NCI-H2196 (cell line): ENCODE results near the gene MATCAP1.
A peak's percentile ranks its signal among the peaks of the same experiment; 100 is the strongest.

ENCODE experiments used
- DNase-seq: peaks from one replicate; lab custom pipeline; 2025; ENCODE audit not compliant: unreplicated experiment; lab: John Stamatoyannopoulos, UW

The MATCAP1 gene

DNA sequence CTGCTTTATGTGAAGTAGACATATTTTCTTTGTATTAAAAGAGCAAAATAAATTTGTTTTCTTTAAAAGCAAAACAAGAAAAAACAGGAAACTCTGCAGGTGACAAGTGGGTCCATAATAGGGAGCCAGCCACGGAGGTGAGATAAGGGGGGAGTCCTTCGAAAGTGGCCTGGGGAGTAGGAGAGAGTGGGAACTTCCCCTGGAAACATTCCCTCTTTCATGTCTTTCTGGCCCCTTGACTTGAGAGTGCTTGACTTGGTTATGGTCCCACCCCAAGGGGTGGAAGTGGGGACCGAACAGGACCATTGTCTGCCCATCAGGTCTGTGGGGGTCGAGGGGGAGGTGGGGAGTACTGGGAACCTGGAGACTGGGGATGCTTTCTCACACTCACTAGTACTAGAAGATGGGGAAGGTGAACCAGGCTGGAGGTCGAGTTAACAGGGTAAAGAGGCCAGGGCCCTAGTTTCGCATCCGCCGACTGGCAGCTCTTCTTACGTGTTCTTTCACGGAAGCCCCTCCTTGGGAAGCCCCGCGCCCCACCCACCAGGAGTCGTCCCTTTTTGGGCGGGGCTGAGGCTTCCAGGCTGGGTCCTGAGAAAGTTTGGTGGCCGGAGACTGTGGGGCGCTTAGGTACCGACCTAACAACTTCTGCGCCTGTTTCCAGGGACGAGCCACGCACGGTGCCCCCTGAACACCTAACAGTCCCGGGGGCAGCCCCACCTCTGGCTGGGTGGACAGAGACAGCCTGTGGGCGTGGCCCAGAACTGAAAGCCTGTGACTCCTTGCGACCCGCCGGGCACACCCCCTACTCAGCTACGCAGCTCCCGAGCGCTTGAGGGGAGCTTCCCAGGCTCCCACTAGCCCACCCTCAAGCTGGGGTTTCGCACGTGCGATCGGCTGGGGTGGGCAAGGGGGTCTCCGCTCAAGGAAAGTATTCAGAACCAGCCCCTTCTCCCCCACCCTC is 24.8 kb downstream of the MATCAP1 start:
- DNase-seq, result no peak

DNA sequence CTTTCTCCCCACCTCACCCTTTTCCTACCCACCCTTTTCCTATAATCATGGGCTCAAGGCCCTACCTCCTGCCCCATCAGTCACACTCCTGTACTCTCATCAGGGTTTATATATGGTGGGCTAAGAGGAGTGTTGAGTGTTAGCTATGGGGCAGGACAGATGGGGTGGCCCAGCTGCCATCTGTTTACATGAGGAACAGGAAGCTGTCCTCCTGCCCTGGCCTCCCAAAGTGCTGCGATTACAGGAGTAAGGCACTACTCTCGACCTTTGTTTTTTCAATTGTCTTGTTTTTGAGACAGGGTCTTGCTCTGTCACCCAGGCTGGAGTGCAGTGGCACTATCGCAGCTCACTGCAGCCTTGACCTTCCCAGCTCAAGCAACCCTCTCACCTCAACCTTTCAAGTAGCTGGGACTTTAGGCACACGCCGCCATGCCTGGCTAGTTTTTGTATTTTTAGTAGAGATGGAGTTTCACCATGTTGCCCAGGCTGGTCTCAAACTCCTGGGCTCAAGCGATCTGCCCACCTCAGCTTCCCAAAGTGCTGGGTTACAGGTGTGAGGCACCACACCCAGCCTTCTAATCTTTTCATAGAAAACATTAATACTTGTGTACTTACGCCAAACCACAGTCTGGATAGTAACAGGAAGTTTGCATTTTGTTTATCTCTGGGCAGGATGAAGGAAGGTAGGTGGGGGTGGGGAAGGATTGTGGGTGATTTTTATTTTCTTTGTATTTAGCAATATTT is 25.7 kb downstream of the MATCAP1 start:
- DNase-seq, result no peak

DNA sequence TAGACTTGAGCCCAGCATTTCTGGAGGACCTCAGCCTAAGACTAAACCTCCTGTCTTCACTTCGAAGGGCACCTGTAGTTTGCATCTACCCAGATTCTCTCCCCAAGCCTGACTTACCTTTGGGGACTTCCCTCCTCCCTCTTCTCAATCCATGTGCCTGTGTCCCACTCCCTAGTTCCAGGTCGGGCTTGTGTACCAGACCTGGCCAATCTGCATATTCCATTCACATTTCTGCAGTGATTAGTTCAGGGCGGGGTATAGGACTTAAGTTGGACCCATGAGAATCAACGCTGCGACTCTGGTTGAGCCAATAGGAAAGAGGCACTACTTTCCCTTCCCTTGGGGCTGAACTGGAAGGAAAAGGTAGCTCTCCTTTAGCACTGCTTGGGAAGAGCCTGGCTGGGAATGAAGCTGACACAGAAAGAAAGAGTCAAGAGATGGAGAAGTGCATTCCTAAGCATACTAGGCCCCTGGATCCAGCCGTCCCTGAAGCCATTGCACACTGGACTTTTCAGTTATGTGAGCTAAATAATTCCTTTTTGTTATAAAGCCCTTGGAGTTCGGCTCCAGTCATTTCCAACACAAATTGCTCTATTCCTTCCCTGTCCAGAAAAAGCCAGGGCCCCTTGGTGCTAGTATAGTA is 26.5 kb downstream of the MATCAP1 start:
- DNase-seq, result no peak

DNA sequence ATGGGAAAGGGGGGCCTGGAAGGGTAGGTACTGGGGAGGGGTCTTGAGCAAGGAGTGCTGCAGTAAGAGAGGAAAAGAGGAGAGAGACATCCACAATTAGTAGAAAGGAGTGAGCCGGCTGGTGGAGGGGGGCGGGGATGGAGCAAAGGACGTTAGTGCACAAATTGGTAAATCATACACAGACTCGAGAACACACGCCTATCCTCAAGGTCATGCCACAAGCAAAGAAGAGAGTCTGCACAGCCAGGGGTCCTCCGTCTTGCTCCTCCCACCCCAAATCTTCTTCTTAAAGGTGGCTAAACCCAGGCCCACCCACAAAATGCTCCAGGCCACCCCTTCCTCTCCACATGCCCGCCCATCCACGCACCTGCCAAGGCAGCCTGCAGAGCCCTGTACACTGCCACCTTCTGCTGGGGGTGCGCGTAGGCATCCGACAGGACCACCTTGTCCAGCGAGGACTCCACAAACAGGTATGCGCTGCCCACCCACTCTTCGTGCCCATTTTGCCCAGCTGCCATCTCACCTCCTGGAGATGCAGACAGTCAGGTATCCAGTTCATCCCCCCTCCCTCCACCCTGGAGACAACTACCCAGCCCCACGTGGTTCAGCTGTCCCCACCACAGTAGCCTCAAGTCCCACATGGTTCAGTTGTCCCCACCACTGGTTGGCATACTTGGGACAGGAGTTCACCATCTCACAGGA is 27.5 kb downstream of the MATCAP1 start:
- no peak for DNase-seq

DNA sequence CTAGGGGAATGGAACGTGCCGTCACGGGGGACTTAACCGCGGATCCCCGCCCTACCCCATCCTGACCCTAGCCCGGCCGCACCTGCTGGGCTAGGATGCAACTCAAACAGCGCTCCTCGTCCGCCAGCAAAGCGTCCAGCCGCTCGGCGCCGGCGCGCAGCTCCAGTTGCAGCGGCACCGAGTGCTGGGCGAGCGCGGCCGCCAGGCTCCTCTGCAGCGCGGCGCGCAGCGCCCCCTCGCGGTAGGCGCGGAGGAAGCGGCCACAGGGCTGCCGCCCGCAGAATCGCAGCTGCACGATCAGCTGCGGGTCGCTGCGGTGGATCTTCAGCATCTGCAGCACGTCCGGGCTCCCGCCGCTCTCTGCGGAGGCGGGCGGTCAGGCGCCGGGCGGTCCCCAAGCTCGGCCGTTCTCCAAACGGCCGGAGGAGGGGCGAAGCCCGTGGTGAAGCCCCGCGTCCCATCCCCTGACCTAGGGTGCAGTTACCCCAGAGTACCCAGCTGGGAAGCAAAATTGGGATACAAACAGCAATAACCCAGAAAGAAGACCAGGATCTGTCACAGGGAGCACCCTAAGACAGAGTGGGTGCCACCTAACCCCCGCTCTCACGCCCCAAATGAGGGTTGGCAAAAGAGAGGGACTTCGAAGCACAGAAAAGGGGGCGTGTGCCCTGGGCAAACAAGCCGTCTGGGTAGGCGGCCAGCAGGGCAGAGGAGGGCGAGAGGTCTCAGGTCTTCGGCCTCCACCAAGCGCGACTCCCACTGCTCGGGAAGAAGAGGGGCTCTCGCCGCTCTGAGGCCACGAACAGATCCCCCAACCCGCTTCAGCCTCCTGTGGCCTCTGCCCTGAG is 28.2 kb downstream of the MATCAP1 start:
- DNase-seq, result peak; percentile 71

DNA sequence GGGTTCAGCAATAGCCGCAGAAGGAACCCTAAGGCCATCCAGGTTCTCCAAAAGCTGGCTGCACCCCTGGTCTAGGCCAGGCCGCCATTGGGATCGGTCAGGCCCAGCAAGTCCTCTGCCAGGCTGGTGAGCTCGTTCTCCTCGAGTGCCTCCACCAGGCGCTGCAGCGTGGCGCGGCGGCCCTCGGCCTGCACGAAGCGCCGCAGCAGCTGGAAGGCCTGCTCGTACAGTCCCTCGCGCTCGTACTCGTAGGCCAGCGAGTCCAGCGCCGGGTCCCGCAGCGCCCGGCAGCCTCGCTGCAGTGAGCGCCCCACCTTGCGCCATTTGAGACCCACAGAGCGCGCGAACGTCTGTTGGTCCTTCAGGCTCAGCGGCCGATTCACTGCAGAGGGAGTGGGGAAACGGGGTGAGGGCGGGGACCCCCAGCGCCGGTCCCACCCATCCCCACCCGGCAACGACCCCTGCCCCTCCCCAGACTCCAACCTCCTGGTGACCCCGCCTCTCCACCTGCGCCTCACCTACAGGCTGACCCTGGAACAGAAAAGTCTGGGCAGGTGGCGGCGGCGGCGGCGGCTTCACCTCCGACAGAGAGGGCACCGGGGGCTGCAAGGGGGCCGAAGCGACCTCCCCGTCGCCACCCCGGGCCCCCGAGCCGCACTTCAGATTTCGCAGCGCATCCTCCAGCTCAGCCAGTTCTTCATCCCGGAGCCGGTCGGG is 29.0 kb downstream of the MATCAP1 start:
- DNase-seq, result no peak

DNA sequence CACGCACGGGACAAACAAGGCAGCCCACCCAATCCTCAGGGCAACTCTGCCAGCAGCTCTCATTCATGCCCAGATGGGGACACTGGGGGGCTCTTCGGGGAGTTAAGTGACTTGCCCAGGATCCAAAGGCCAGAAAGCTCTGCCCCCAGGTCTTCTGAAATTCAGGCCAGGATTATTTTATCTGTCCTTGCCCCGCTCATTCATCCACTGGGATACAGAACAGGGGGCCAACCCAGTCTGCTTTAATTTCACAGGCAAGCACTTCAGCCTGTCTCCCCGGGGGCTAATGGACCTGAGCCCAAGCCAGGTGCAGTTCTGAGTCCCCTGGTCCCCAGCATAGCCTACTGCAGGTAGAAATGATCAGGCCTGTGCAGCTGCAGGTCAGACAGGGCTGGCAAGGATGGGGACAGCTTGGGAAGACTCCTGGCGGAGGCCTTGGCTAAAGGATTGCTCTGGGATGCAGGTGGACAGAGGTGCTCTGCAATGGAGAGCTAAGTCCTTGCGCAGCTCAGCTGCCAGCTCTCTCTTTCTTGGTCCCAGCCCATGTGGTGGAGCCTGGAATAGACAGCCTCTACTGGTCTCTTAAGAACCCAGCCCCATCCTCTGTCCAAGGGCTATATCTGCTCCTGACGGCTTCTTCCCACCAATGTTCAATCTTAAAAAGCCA is 32.2 kb downstream of the MATCAP1 start:
- no peak for DNase-seq

DNA sequence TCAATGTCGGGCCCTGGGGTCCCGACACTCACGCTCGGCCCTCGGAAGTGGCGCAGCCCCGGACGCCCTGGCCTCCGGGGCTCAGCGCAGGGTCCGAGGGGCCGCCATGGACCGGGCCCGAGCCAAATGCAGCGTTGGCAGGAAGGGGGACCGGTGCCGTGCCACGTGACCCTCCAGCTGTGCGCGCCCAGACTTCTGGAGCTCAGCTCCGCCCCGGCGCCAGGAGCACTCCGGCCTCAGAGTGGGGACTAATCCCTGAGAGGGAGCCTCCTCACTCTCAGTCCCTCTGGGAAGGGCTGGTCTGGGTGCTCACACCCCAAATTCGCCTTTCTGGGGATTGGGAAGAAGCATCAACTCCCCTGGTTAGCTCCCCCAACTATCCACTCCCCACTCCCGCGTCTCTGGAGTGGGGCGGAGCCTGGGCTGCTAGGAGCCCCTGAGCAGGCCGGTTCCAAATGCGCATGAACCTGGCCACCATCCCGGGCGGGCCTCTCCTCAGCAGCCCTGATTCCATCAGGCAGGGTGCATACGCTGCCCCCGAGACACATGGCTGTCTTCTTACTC is 32.8 kb downstream of the MATCAP1 start, which contains the start of gene B3GNT9:
TSS of gene B3GNT9 (minus strand) at position 166 of the 564 bp plus-strand sequence. CDS start 513 bp downstream, outside the sequence.
- peak; percentile 68 for DNase-seq

DNA sequence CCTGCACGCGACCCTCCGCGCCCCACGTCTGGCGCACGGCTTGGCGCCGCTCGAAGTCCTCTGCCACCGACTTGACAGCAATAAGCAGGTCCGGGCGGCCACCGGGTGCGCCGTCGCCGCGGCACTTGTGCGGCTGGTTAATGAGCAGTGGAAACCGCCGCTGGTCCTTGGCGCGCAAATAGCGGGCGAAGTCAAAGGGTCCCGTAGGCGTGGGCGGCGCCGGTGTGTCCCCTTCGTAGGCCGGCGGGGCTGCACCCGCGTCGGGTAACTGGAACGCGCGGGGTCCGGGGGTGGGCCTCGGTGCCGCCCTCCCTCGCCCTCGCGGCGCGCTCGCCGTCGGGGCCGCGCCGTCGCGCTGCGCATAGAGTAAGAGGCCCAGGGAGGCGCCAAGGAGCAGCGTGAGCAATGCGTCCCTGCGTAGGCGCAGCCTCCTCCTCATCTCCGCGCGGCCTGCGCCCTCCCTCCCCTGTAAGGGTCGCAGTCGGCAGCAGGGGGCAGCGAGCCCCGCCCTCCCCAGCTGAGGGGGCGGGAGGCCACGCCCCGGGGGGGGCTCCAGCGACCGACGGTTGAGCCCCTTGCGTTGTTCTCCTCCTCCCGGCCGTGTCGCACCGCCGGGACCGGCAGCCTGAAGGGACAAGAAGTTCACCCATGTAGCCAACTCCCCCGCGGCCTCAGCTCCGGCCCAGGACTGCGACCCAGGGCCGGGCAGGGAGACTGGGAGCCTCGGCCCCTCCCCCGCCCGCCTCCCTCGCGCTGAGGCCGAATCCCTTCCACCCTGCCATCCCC is 33.5 kb downstream of the MATCAP1 start:
- DNase-seq, result peak; percentile 37

DNA sequence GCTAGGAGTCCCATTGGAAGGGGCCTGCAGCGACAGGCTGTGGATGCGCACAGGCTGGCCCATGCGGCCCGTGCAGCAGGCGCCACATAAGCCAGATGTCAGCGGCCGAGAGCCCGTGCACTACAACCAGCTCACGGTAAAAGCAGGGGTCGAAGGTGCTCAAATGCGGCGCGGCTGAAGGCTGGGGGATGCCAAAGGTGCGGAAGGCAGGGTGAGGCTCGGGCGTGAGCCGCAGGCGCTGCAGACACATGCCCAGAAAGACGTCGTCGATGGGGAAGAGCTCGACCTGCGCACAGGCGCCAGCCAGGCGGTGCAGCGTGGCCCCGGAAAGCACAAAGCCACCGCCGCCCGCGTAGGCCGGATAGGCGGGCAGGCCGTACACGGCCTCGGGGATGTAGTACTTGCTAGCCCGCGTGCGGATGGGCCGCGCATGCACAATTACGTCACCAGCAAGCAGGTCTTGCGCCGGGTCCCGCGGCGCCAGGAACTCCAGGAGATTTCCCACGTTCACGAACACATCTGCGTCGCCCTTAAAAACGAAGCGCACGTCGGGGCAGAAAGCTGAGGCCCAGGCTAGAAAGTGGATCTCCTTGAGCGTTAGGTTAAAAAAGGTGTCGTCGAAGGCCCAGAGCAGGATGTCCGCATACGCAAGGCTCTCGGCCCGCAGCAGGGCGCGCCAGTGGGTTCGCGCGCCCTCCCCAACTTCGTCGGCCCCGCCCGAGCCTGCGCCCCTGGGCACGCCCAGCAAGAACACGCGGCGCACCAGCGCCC is 34.3 kb downstream of the MATCAP1 start:
- no peak for DNase-seq

DNA sequence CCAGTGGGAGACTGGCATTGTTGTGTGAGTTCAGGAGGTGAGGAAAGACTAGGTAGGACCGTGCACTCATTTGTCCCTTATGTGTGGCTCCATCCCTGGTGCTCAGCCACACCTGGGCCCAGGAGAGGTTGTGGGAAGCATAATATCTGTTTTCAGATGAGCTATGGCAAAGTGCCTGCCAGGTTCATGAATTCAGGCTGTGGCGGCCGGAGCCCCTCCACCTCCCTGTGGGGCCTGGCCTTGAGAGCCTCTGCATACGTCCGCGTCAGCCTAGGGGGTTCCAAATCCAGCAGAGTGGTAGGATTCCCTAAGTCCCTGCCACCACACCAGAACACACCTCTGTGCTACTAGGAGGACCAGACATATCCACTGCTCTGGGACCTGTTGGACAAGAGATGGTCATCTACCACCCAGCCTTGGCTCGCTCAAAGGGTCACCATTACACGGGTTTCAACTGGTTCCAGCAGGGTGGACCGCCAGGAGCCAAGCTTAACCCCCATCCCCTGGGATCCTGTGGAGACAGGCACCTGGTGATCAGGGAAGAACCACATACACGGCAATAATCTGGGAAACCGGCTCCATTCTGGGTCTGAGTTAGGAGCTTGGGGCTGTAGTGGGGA is 35.0 kb downstream of the MATCAP1 start:
- DNase-seq, result no peak

DNA sequence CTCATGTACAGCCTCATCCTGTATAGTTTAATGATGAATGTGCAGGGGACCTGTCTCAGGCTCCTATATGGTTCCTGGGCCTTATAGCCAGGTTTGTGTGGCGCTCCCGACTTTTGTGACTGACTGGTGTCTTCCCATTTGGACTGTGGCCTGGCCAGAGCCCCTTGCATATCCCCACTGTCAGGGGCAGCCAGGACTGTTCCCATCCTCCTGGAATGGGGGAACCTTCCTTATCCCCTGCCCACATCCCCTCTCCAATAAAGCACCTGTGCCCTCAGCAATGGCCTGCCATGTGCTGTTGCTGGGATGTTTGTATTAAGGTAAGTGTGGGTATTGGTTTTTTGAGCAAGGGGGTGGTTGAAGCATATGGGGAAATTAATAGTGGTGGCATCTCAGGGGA is 35.5 kb downstream of the MATCAP1 start:
- DNase-seq, result no peak

DNA sequence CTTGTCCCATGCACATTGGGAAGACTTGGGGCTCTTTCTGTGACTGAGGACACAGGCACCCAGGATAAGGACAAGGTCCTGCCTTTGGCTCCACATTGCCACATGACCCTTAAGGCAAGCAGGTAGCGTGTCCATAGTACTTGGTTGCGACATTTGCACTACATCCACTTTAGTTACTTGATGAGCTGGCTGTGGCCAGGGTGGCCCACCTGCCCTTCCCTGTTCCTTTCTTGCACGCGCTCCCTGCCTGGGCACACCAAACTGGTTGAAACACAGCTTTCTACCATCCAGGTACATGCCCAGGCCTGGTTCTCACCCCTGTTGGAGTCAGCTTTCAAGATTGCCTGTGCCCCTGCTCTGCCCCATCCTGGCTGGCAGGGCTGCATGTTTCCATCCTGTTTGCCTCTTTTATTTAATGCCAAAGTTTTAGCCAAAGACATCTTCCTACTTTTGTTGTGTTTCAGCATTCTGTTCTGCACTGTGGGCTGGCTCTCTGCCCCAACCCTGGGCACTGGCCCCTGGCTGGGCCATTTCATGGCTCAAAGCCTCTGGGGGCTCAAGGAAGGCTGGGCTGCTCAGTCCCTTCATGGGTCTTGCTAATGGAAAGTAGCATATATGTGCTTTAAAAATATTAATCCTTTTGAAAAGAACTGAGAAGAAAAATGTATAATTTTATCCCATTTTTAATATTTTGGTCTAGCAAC is 36.2 kb downstream of the MATCAP1 start:
- DNase-seq, result no peak

DNA sequence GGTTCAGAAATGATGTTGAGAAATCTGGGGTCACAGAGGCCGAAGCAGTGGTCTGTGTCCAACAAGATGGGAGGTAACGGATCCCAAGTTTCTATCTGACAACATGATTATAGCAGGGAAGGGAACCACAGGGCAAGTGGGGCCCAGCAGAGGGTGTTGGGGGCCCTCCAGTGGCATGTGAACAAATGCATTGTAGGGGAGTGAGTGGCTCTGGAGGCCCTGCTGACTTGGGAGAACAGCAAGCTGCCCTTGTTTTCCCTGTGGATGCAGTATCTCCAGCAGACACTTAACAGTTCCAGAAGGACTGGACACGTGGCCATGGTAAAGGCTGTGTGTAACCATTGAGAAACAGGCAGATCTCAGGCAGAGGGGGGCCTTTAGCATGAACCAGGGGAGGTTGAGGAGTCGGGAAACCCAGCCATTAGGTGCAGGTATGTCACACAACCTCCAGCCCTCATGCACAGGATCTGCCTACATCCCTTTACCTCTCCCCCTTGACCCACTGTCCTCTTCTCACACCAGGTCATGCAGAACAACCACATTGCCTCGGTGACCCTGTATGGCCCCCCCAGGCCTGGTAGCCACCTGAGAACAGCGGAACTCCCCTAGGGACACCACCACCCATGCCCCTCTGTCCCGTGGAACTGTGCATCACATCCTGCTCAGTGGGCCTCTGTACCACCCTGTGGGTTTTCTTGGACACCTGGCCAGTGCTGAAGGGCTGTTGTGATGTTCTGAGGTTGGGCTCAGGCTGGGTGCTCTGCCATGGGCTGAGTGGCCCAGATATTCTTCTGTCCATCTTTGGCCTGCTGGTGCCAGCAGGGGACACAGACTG is 37.0 kb downstream of the MATCAP1 start:
- DNase-seq, result no peak

DNA sequence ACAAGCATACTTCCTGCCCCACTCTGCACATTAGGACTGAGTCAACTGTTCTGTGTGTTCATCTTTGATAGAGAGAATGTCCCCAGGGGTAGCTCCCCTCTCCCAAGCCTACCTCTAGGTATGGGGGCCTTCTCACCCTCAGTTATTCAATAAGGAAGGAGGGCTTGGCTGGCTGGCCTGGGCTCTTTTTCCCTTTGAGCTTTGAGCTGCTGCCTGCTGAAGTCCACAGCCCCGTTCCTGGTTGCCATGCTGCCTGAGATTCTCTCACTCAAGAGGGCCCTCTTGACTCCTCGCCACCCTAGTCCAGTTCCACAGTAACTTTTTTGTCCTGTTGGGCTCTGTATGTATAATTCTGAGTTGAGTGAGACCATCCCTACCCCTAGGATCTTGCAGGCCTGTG is 38.0 kb downstream of the MATCAP1 start:
- no peak for DNase-seq
